Right lobe of liver (tissue), 4 donors: ENCODE data around the gene CD274.

Experiments used
- POLR2A ChIP-seq: fragments of 450-650 bp; IDR thresholded peaks from one replicate; pipeline ENCODE4 v1.6.1; 2017; ENCODE audit warnings: antibody characterized with exemption, mild to moderate bottlenecking
- TF ChIP-seq, protein P1 (sequence below), 4 donors: fragments of 200-600 bp in 3 of 4; fragments of 450-650 bp in 1 of 4; IDR thresholded peaks; one replicate each; pipeline versions ENCODE4 v1.5.1 to v1.8.0; 2016 to 2022; ENCODE audit warnings: antibody characterized with exemption in 4 of 4, mild to moderate bottlenecking in 2 of 4
- donor health status: DM: no; HTN: no; CAD: no.
- donor health status: DM: no; HTN: no; CAD: no.
- donor health status: DM: no; HTN: yes; CAD: no.

DNA sequence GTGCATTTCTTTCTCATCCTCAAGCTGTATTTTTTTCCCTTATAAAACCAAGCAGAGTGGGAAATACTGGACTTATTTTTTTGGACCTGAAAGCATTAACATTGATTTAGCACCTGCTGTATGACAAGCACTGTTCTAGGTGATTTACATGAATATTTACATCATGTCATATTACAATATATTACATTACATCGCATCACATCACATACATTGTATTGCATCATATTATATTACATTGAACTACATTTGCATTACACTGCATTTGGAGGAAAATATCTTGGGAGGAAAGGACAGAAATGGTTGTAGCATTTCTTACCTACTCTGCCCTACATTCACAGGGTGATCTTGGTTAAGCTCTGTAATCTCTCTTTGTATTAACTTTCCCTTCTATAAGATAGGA lies 48.8 kb downstream of the CD274 start:
- TF ChIP-seq, protein P1, sequence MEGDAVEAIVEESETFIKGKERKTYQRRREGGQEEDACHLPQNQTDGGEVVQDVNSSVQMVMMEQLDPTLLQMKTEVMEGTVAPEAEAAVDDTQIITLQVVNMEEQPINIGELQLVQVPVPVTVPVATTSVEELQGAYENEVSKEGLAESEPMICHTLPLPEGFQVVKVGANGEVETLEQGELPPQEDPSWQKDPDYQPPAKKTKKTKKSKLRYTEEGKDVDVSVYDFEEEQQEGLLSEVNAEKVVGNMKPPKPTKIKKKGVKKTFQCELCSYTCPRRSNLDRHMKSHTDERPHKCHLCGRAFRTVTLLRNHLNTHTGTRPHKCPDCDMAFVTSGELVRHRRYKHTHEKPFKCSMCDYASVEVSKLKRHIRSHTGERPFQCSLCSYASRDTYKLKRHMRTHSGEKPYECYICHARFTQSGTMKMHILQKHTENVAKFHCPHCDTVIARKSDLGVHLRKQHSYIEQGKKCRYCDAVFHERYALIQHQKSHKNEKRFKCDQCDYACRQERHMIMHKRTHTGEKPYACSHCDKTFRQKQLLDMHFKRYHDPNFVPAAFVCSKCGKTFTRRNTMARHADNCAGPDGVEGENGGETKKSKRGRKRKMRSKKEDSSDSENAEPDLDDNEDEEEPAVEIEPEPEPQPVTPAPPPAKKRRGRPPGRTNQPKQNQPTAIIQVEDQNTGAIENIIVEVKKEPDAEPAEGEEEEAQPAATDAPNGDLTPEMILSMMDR (IDR thresholded peaks at IDR 0.05) = no peak
- no peak for TF ChIP-seq POLR2A
